ENCODE results near the gene KCNJ4.

The KCNJ4 gene

GRCh38 chr22:38440747-38441350 is 14.2 kb downstream of the KCNJ4 start:
- Histone ChIP-seq H3K4me1 (no peaks in the 10 kb centered on the region), H3K36me3 (no peaks in the 10 kb centered on the region), H3K9me3 (no peaks in the 10 kb centered on the region), H3K4me3 (ENCODE audit: low read depth, low read length) (no peak overlapping the region), H3K27me3 (no peaks in the 10 kb centered on the region)
- no peak for DNase-seq
- TF ChIP-seq CTCF (IDR thresholded peaks at IDR 0.05; ENCODE audit: low read depth, low read length) = no peak

GRCh38 chr22:38437416-38437815 is 17.6 kb downstream of the KCNJ4 start:
- H3K4me1 ChIP-seq = no peaks in the 10 kb centered on the region
- TF ChIP-seq CTCF (IDR thresholded peaks at IDR 0.05; ENCODE audit: low read depth, low read length) = no peak
- no peaks in the 10 kb centered on the region for H3K27me3 ChIP-seq
- no peak for DNase-seq
- H3K9me3 ChIP-seq = no peaks in the 10 kb centered on the region
- no peaks in the 10 kb centered on the region for H3K36me3 ChIP-seq
- no peak overlapping the region for H3K4me3 ChIP-seq (ENCODE audit: low read depth, low read length)

DNA sequence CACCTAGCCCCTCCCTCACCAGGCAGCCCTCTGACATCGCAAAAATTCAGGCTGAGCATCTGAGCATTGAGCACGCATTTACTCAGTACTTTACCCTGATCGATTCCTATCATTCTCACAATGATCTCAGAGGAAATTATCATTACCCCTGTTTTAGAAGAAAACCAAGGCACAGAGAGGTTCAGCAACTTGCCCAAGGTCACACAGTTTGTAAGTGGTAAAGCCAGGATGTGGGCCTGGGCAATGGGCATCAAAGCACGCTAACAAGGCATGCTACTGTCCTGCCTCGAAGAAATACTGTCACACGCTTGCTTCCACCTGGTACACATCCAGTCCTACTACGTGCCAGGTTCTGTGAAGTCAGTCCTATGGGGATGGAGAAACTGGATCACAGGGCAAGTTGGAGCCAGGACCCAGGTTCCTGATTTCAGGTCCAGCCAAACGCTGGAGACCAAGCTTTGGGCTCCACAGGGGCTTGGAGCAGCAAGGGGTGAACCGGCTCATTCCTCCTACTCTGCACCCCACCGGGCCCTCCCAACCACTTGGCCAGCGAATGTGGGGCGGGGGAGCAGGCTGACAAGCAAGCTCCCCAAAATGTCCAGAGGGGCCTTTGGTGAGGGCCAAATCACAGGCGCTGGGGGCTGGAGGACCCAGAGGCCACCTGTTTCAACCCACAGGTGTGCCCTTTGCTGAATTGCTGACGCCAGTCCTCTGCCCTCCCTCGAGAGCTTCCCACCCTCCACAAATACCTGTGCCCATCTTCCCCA is 18.2 kb downstream of the KCNJ4 start:
- Histone ChIP-seq H3K4me3 (ENCODE audit: low read depth, low read length) (no peak overlapping the region), H3K27me3 (no peaks in the 10 kb centered on the region), H3K36me3 (no peaks in the 10 kb centered on the region), H3K9me3 (no peaks in the 10 kb centered on the region), H3K4me1 (no peaks in the 10 kb centered on the region)
- no peak for DNase-seq
- TF ChIP-seq CTCF (IDR thresholded peaks at IDR 0.05; ENCODE audit: low read depth, low read length) = no peak

- no peaks in the 10 kb centered on the region for H3K9me3 ChIP-seq
- H3K36me3 ChIP-seq = no peaks in the 10 kb centered on the region
- no peaks in the 10 kb centered on the region for H3K4me1 ChIP-seq
- no peak overlapping the region for H3K4me3 ChIP-seq (ENCODE audit: low read depth, low read length)
- no peaks in the 10 kb centered on the region for H3K27me3 ChIP-seq
- DNase-seq = no peak
- TF ChIP-seq CTCF (IDR thresholded peaks at IDR 0.05; ENCODE audit: low read depth, low read length) = no peak
These were observed 19.0 kb downstream of the KCNJ4 start for GRCh38 chr22:38435965-38436364.

DNA sequence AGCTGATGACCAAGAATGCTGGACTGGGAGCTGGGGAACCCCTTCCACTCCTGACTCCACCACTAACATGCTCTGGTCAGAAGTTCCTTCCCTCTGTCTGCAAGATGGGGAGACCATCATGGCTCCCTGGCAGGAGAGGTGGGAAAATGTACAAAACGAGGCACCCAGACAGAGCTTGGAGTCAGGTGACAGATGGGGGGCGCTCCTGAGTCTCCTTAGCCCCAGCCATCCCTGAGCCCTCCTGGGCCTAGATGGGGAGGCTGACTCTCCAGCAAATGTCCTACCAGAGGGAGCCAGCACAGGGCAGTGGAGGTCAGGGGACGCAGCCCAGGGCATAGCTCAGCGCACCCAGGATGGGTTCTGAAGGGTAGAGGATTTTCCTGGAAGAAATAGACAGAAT is 20.0 kb downstream of the KCNJ4 start:
- H3K4me3 ChIP-seq (ENCODE audit: low read depth, low read length) = no peak overlapping the region
- no peaks in the 10 kb centered on the region for H3K27me3 ChIP-seq
- no peak for TF ChIP-seq CTCF (IDR thresholded peaks at IDR 0.05; ENCODE audit: low read depth, low read length)
- no peaks in the 10 kb centered on the region for H3K36me3 ChIP-seq
- H3K4me1 ChIP-seq = no peaks in the 10 kb centered on the region
- no peak for DNase-seq
- no peaks in the 10 kb centered on the region for H3K9me3 ChIP-seq

DNA sequence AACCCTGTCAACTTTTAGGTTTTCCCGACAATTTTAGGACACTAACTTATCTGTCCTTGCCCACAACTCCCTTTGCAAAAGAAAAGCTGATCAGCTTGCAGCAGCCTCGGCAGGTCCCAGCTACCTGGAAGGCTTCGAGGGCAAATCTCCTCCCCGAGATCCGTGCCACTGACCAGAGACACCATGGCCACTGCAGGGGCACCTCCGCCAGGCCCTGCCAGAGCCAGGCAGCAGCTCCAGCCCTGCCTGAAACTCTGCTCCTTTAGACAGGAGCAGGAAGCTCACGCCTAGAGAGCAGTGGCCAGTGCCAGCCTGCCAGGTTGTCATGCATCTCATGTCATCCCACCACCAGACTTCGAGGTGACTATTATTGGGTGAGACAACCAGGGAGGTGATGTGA is 21.1 kb downstream of the KCNJ4 start:
- Histone ChIP-seq H3K9me3 (no peaks in the 10 kb centered on the region), H3K4me3 (ENCODE audit: low read depth, low read length) (no peak overlapping the region), H3K4me1 (no peaks in the 10 kb centered on the region), H3K36me3 (no peaks in the 10 kb centered on the region), H3K27me3 (no peaks in the 10 kb centered on the region)
- no peak for DNase-seq
- TF ChIP-seq CTCF (IDR thresholded peaks at IDR 0.05; ENCODE audit: low read depth, low read length) = no peak
